Vagina (tissue), 2 donors: ENCODE results near the gene CHAMP1.

Experiments used
- POLR2A ChIP-seq, 2 donors: fragments of 450-650 bp; IDR thresholded peaks; one replicate each; pipeline ENCODE4 v1.6.1; 2017; ENCODE audit warnings: antibody characterized with exemption in 2 of 2, mild to moderate bottlenecking in 2 of 2, moderate library complexity in 2 of 2
- TF ChIP-seq, protein P1 (sequence below), 3 experiments: fragments of 450-650 bp in 2 of 3; fragments of 200-600 bp in 1 of 3; sonication (generic) in 1 of 3; IDR thresholded peaks; one replicate each; pipeline ENCODE4 v1.5.1; 2017 to 2019; ENCODE audit warnings: antibody characterized with exemption in 3 of 3, mild to moderate bottlenecking in 2 of 3, moderate library complexity in 2 of 3

DNA sequence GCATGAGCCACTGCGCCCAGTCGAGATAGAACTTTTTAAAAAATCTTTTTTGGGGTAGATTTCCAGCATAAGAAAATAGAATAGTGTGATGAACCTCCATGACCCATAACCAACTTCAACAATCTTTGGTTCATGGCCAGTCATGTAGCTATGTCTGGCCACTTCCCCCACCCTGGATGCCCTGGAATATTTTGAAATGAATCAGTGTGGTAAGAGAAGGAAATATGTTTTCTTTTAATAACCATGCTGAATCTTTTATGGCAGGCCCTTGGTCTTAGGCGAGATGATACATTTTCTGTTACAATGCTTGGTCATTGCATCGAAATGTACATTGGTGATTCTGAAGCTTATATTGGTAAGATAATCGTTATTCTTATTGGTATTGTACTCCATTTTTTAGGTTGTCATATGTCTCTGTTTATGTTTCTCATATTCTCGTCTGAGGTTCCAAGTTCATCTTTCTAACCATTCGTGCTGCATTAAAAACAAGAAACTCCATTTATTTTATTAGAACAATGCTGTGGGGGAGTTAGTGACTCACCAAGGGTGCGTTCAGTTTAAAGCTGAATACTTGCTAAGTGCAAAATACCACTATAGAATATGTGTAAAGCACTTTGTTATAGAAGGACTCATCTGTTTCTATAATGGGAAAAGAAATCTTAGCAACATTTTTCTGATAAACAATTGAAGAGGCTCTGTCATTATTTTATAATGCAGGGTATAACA, 49.3 kb upstream of the CHAMP1 start:
- no peak for TF ChIP-seq POLR2A (IDR thresholded peaks at IDR 0.05)
- TF ChIP-seq, protein P1, sequence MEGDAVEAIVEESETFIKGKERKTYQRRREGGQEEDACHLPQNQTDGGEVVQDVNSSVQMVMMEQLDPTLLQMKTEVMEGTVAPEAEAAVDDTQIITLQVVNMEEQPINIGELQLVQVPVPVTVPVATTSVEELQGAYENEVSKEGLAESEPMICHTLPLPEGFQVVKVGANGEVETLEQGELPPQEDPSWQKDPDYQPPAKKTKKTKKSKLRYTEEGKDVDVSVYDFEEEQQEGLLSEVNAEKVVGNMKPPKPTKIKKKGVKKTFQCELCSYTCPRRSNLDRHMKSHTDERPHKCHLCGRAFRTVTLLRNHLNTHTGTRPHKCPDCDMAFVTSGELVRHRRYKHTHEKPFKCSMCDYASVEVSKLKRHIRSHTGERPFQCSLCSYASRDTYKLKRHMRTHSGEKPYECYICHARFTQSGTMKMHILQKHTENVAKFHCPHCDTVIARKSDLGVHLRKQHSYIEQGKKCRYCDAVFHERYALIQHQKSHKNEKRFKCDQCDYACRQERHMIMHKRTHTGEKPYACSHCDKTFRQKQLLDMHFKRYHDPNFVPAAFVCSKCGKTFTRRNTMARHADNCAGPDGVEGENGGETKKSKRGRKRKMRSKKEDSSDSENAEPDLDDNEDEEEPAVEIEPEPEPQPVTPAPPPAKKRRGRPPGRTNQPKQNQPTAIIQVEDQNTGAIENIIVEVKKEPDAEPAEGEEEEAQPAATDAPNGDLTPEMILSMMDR (IDR thresholded peaks at IDR 0.05) = no peak
